GM10248 (cell line): ENCODE measurements around the gene CENPX.
"Not testable (repeated sequence)": the region's sequence is repeated elsewhere in the genome, so short reads cannot be mapped to it uniquely, and the experiment has no call there.

Source experiments
- CTCF ChIA-PET: fragments of 300-600 bp; sonication (Branson Sonifier 250); formaldehyde crosslinking; extraction: SDS; loops from one replicate; lab custom pipeline; 2021; ENCODE audit warnings: antibody characterized with exemption; lab: Yijun Ruan, JAX
- POLR2A ChIA-PET: fragments of 350-650 bp; sonication (Branson Sonifier 250); formaldehyde crosslinking; extraction: SDS; loops from one replicate; lab custom pipeline; 2020; ENCODE audit warnings: antibody characterized with exemption; lab: Yijun Ruan, JAX
- DNase-seq: peaks from one replicate; pipeline ENCODE4 v3.0.0; 2012; ENCODE audit errors: extremely low spot score
- CTCF ChIP-seq: IDR thresholded peaks from 2 replicates; pipeline ENCODE4 v1.5.1; 2012; ENCODE audit warnings: mild to moderate bottlenecking, low read depth; ENCODE audit errors: extremely low read depth, missing control alignments, control extremely low read depth

The CENPX gene

GRCh38 chr17:81987161-81987770, 35.4 kb downstream of the CENPX start:
- ChIA-PET POLR2A (no interaction called here), CTCF (no interaction called here)
- no peak for DNase-seq
- no peak for TF ChIP-seq CTCF

- ChIA-PET POLR2A (no interaction called here), CTCF (no interaction called here)
- TF ChIP-seq CTCF: no peak
- no peak for DNase-seq
These were observed 36.1 kb downstream of the CENPX start for GRCh38 chr17:81986606-81987005.

GRCh38 chr17:81984773-81985410, 37.8 kb downstream of the CENPX start:
- CTCF ChIA-PET: interaction anchor here (1.1 to 1.3 kb wide), 2 partner anchors 21 to 221 kb away, joined by 3 to 4 read pairs; no protein-coding TSS in a partner anchor
- DNase-seq: no peak
- POLR2A ChIA-PET: no interaction called here
- TF ChIP-seq CTCF: no peak

- POLR2A ChIA-PET: interaction anchor here (0.6 kb wide), 1 partner anchor 519 kb away, joined by 4 read pairs; no protein-coding TSS in a partner anchor
- no peak for DNase-seq
- CTCF ChIA-PET: interaction anchor here (2.5 kb wide), 1 partner anchor 24 kb away, joined by 9 read pairs; no protein-coding TSS in a partner anchor
- TF ChIP-seq CTCF: no peak
These were observed 38.9 kb downstream of the CENPX start for GRCh38 chr17:81983639-81984373.

GRCh38 chr17:81983011-81983638, 39.6 kb downstream of the CENPX start:
- no peak for DNase-seq
- ChIA-PET CTCF (interaction anchor here (2.5 kb wide), 1 partner anchor 24 kb away, joined by 9 read pairs; no protein-coding TSS in a partner anchor), POLR2A (interaction anchor here (0.5 to 0.6 kb wide), 3 partner anchors 111 to 520 kb away, joined by 4 to 8 read pairs (median 4); no protein-coding TSS in a partner anchor)
- TF ChIP-seq CTCF: no peak

GRCh38 chr17:81981511-81981910, 41.2 kb downstream of the CENPX start:
- DNase-seq, POLR2A ChIA-PET, CTCF ChIA-PET: not testable (repeated sequence)
